ENCODE data around the gene NTSR2.

Gene NTSR2

GRCh38 chr2:11717623-11718022, 47.6 kb upstream of the NTSR2 start:
- Histone ChIP-seq H4K20me1 (ENCODE audit: insufficient read depth, low read length) (no peaks in the 10 kb centered on the region), H3K27me3 (ENCODE audit: insufficient read depth, low read length) (peaks cover 4% of the 10 kb centered on the region; the same call in 1 of the 2 replicates), H3K4me1 (ENCODE audit: insufficient read depth, low read length, severe bottlenecking) (peaks cover 4% of the 10 kb centered on the region), H3K4me2 (ENCODE audit: low read length) (no peak overlapping the region), H3K27ac (ENCODE audit: low read depth, low read length, poor library complexity, severe bottlenecking) (no peak overlapping the region), H3F3A (ENCODE audit: insufficient read depth, low read length) (no peaks in the 10 kb centered on the region), H3K36me3 (ENCODE audit: insufficient read depth, low read length) (no peaks in the 10 kb centered on the region), H3K79me2 (ENCODE audit: insufficient read depth, low read length) (no peaks in the 10 kb centered on the region), H2AFZ (ENCODE audit: low read length) (no peak overlapping the region), H3K9ac (ENCODE audit: low read length) (no peak overlapping the region), H3K9me3 (ENCODE audit: low read length) (no peaks in the 10 kb centered on the region), H3K4me3 (ENCODE audit: low read depth, low read length, poor library complexity, severe bottlenecking) (no peak overlapping the region), H3K9me2 (ENCODE audit: low read depth, low read length) (no peaks in the 10 kb centered on the region)
- TF ChIP-seq CTCF (IDR thresholded peaks at IDR 0.05; ENCODE audit: low read length) (no peak), EZH2 (IDR thresholded peaks at IDR 0.05; ENCODE audit: borderline replicate concordance, low read length) (no peak)

GRCh38 chr2:11716689-11717321, 46.8 kb upstream of the NTSR2 start:
- Histone ChIP-seq H3K27ac (ENCODE audit: low read depth, low read length, poor library complexity, severe bottlenecking) (no peak overlapping the region), H3K4me3 (ENCODE audit: low read depth, low read length, poor library complexity, severe bottlenecking) (no peak overlapping the region), H3K9ac (ENCODE audit: low read length) (no peak overlapping the region), H3K4me2 (ENCODE audit: low read length) (no peak overlapping the region), H3F3A (ENCODE audit: insufficient read depth, low read length) (no peaks in the 10 kb centered on the region), H3K36me3 (ENCODE audit: insufficient read depth, low read length) (no peaks in the 10 kb centered on the region), H3K9me3 (ENCODE audit: low read length) (no peaks in the 10 kb centered on the region), H2AFZ (ENCODE audit: low read length) (no peak overlapping the region), H4K20me1 (ENCODE audit: insufficient read depth, low read length) (no peaks in the 10 kb centered on the region), H3K4me1 (ENCODE audit: insufficient read depth, low read length, severe bottlenecking) (peaks cover 4% of the 10 kb centered on the region), H3K27me3 (ENCODE audit: insufficient read depth, low read length) (peaks cover 4% of the 10 kb centered on the region; the same call in 1 of the 2 replicates), H3K9me2 (ENCODE audit: low read depth, low read length) (no peaks in the 10 kb centered on the region), H3K79me2 (ENCODE audit: insufficient read depth, low read length) (no peaks in the 10 kb centered on the region)
- TF ChIP-seq EZH2 (IDR thresholded peaks at IDR 0.05; ENCODE audit: borderline replicate concordance, low read length), result no peak
- TF ChIP-seq CTCF (IDR thresholded peaks at IDR 0.05; ENCODE audit: low read length), result no peak

GRCh38 chr2:11715987-11716652, 46.1 kb upstream of the NTSR2 start:
- Histone ChIP-seq H3K9me3 (ENCODE audit: low read length) (no peaks in the 10 kb centered on the region), H3K27me3 (ENCODE audit: insufficient read depth, low read length) (peaks cover 4% of the 10 kb centered on the region; the same call in 1 of the 2 replicates), H3K9me2 (ENCODE audit: low read depth, low read length) (no peaks in the 10 kb centered on the region), H2AFZ (ENCODE audit: low read length) (no peak overlapping the region), H3K79me2 (ENCODE audit: insufficient read depth, low read length) (no peaks in the 10 kb centered on the region), H3K4me3 (ENCODE audit: low read depth, low read length, poor library complexity, severe bottlenecking) (no peak overlapping the region), H3K4me2 (ENCODE audit: low read length) (no peak overlapping the region), H3K4me1 (ENCODE audit: insufficient read depth, low read length, severe bottlenecking) (peaks cover 4% of the 10 kb centered on the region), H3K27ac (ENCODE audit: low read depth, low read length, poor library complexity, severe bottlenecking) (no peak overlapping the region), H4K20me1 (ENCODE audit: insufficient read depth, low read length) (no peaks in the 10 kb centered on the region), H3K9ac (ENCODE audit: low read length) (no peak overlapping the region), H3F3A (ENCODE audit: insufficient read depth, low read length) (no peaks in the 10 kb centered on the region), H3K36me3 (ENCODE audit: insufficient read depth, low read length) (no peaks in the 10 kb centered on the region)
- TF ChIP-seq EZH2 (IDR thresholded peaks at IDR 0.05; ENCODE audit: borderline replicate concordance, low read length), result no peak
- no peak for TF ChIP-seq CTCF (IDR thresholded peaks at IDR 0.05; ENCODE audit: low read length)

Data from OCI-LY1 (cell line).